CD4-positive, alpha-beta T cell treated with Interleukin-4 for 1 hour (primary cell): Measurements from ENCODE around the gene ZBTB40.

Source experiments
- DNase-seq, 2 donors: peaks; one replicate each; pipeline ENCODE4 v3.0.0-alpha.2; 2020 to 2022

Gene ZBTB40

DNA sequence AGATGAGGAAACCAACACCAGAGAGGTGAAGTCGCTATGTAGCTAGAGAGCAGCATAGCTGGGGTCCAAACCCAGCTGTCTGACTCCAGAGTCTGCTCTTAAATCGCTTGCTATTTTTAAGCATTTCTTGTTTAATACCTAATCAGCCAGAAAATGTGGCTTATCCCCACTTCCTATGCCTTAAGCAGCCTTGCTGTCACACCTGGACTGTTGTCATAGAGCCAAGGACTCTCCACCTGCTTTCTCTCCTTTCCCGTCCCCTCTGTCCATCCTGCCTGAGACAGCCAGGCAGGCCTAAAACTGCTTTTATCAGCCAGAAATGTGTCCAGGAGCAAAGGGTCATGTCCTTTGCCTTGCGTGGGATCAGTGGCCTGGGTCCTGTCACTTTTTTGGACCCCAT, 83.3 kb downstream of the ZBTB40 start:
- no peak for DNase-seq

DNA sequence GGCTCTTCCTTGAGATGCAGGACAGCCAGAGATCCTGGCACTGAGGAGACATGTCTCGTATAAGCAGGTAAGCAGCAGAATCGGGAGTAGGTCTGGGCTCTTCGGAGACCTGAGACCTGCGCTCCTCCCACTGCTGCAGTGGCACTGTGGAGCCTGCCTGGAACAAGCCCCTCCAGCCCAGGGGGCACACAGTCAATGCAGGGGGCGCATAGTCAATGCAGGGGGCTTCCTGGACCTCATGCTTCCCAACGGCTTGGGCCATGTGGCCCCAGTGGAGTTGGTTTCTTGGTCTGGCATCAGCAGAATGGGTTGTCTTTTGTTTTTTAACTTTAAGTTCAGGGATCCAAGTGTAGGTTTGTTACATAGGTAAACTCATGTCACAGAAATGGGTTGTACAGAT, 83.7 kb downstream of the ZBTB40 start:
- no peak for DNase-seq

DNA sequence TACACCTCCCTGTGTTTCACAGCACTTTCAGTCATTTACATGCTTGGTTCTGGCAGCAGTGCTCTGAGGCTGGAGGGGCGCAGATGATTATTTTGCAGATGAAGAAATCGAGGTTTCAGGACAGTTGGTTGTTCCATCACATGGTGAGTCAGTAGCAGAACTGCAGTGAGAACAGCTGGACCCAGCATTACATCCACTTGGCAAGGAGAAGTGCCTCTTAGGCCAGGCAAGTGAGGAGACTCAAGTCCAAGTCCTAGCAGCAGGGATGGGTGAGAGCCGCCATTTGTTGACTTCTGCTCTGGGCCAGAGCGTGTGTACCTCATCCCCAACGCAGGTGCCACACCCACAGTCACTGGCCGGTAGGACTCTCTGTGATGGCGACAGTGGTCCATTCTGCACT, 84.9 kb downstream of the ZBTB40 start:
- no peak for DNase-seq

DNA sequence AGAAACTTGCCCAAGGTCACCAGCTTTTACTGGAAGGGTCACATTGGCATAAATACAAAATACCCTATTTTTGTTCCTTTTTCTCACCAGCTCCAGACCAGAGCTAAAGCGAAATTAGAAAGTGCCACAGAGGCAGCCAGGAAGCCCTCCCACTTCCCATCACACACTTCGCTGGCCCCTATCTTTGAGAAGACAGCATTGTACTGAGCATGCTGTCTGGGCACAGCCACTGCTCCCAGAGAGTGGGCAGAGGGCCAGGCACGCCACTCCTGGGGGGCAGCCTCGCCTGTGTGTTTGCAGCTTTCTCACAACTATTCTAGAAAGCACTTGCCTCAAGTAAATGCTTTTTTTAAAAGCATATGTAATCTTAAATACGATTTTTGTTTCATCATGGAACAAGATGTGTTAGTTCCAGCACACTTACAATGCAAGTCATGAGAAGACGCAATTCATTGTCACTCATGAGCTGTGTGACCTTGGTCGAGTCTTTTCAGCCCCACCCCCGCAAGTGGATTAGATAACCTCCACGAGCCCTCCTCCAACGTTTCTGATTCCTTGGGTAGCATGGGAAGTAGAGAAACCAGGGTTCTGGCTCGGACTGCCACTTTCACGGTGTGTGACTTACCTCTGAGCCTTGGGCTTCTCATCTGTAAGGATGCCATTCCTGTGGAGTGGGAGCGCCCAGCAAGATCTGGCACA, 85.9 kb downstream of the ZBTB40 start:
- no peak for DNase-seq

DNA sequence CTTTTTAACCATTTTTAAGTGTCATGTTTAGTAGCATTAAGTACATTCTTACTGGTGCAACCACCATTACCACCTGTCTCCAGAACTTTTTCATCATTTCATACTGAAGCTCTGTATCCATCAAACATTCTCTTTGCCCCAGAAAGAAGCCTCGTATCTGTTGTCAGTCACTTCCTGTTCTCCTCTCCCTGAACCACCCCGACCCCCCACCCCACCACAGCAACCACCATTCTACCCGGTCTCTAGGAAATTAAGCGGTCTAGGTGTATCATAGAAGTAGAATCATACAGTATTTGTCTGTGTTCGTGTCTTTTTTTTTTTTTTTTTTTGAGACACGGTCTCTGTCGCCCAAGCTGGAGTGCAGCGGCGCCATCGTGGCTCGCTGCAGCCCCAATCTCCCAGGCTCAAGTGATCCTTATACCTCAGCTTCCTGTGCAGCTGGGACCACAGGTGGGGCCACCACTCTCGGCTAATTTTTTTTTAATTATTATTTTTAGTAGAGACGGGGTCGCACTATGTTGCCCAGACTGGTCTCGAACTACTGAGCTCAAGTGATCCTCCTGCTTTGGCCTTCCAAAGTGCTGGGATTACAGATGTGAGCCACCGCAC, 88.0 kb downstream of the ZBTB40 start:
- no peak for DNase-seq

DNA sequence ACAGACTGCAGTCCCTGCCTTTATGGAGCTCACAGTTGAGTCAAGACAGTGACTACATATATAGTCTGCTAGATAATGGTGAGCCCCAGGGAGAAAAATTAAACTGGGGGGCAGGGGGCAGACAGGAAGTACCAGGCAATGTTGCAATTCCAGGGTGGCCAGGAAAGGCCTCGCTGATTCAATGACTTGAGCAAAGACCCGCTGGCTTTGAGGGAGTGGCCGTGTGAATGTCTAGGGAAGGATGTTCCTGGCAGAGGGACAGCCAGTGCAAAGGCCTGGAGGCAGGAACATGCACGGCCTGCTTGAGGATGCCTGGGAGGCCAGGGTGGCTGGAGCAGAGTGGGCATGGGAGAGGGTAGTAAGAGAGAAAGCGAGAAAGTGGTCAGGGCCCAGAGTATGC, 88.7 kb downstream of the ZBTB40 start:
- DNase-seq, result no peak

DNA sequence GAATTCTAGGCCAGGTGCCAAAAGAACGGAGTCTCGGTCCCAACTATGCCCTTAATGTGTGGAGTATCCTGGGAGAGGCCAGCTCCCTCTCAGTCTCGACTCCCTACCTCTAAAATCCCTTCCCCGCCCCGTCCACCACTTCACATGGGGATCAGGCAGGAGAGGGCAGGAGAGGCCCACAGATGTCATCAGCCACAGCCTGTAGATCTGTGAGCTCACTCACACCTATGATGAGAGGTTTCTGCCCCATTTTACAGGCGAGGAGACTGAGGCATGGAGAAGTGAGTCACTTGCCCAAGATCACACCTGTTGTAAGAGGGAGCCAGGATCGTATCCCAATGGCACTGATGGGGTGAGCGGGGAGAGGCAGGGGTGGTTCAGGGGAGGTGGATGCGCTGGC, 91.2 kb downstream of the ZBTB40 start:
- no peak for DNase-seq

DNA sequence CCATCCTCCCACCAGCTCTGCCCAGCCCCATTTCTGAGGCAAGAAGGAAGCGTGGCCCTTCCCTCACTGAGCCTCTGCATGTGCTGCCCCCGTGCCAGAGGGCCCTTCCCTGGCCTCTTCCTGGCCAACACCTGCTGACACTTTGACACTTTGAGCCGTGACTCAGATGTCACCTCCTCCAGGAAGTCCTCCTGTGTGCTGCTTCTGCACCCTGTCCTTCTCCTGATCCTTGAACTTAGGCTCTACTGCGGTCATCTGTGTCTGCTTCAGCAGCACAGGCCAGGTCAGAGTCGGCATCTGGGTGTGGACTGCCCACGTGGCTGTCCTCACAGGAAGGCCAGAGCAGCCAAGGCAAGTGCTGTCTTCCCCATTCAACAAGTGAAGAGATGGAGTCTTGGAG, 92.0 kb downstream of the ZBTB40 start:
- no peak for DNase-seq

DNA sequence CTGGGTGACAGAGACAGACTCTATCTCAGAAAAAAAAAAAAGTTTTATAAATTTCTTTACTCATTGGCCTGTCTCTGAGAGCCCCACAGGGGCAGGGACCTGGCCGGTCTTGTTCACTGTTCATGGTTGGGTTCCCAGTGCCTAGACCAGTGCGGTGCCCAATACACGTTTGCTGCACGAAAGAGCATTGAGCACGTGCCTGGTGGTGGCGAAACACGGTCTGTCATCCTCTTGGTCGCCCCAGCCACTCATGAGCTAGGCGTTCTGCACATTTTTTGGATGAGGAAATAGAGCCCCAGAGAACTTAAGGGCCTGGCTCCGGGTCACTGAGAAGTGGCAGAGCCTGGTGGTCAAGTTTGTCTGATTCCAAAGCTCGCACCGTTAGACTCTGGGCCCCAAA, 93.0 kb downstream of the ZBTB40 start:
- DNase-seq, result no peak

DNA sequence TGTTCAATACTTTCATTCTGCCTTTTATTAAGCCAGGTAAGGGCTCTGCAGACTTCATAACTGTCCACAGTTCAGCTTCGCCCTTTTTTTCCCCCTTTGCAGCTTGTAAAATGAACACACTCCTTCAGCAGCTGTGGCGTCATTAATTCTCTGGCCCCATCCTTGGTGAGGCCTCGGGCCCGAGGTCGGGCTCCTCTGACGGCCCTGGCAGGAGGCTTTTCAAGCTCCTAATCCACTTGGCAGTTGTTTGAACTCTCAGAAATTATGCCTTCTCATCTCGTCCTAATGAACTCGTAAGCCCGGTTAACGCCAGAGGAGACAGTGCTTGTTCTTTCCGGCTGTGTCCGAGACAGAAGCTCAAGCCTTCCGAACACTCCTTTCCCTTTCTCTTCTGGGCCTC, 93.5 kb downstream of the ZBTB40 start:
- no peak for DNase-seq

DNA sequence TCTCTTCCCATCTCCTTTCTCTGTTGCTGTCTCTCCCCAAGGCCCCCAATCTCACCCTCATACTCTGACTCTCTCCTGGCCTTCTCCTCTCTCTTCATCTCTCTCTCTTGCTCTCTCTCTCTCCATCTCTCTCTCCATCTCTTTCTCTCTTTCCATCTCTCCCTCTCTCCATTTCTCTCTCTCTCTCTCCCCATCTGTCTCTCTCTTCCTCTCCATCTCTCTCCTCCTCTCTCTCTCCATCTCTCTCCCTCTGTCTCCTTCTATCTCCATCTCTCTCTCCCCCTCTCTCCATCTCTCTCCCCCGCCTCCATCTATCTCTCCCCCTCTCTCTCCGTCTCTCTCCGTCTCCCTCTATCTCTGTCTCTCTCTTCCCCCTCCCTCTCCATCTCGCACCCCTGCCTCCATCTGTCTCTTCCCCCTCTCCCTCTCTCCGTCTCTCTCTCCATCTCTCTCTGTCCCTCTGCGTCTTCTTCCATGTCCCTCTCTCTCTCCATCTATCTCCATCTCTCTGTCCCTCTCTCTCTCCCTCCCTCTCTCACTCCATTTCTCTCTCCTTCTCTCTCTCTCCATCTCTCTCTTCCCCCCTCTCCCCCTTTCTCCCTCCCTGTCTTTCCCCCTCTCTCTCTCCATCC, 95.7 kb downstream of the ZBTB40 start:
- DNase-seq, result no peak

DNA sequence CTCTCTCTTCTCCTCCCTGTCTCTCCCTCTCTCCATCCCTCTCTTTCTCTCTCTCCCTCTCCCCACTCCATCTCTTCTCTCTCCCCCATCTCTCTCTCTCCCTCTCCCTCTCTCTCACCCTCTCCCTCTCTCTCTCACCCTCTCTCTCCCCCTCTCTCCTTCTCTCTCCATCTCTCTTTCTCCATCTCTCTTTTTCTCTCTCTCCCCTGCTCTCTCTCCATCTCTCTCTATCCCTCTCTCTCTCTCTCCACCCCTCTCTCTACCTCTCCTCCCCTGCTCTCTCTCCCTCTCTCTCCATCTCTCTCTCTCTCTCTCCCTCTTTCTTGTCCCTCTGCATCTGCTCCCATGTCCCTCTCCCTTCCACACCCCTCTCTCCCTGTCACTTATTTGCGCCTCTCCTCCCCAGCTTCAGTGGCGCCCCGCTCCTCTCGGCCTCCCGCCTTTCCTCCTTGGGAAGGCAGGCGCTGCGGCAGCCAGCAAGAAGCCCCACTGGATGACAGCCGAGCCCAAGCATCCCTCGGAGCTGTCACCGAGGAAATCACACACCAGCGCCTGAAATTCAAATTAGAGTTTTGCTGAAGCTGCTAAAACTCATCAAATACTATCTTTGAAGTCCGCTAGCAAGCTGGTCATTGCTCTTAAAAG, 96.3 kb downstream of the ZBTB40 start:
- no peak for DNase-seq

DNA sequence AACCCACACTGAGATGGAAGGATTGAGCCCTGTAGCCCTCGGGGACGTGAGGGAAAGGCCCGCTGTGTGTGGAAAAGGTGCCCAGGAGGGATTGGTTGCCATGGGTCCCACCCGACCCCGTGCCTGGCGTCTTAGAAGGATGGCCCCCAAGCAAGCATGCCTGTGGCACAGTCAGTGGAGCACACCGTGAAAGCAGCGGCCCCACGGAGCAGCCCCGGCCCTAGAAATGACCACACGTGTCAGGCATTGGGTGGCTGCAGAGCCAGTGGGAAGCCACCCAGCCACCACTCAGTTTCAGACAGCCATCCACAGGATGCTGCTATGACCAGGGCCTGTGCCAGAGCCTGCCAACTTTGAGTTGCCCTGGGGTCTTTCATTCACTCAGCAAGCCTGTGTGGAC, 98.4 kb downstream of the ZBTB40 start:
- no peak for DNase-seq

DNA sequence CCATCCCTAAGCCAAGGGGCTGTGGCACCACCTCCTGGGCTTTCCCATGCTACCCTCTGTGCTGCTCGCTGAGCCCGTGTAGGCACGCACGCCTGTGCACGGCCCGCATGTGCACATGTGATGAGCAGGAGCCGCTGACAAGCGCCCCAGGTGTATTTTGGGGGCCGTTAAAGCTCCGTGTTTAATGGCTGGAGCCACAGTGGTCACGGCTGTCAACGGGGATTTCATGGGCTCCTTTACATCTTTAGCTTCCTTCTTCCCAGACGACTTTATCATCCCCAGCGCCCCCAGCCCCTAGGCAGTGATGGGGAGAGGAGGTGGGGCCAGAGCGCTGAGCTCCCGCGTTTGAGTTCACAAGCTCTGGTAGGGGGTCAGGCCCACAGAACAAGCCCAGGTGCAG, 99.9 kb downstream of the ZBTB40 start:
- DNase-seq, result no peak

DNA sequence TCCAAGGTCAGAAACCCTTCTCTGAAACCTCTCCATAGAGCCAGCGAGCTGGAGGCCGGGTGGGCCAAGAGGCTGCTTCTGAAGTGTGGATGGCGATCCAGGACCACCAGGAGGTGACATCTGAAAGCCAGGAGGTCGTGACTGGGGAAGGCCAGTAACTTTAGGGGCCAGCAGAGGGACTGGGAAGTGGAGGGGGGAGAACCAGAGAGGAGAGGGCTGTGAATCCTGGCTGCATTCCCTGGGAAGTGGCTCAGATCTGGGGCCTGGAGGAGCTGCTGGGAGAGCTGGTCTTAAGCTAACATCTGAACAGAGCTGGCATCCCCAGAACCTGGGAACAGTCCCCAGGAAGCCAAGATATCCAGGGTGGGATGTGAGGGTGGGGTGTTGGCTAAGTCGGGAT, 100.4 kb downstream of the ZBTB40 start:
- no peak for DNase-seq

DNA sequence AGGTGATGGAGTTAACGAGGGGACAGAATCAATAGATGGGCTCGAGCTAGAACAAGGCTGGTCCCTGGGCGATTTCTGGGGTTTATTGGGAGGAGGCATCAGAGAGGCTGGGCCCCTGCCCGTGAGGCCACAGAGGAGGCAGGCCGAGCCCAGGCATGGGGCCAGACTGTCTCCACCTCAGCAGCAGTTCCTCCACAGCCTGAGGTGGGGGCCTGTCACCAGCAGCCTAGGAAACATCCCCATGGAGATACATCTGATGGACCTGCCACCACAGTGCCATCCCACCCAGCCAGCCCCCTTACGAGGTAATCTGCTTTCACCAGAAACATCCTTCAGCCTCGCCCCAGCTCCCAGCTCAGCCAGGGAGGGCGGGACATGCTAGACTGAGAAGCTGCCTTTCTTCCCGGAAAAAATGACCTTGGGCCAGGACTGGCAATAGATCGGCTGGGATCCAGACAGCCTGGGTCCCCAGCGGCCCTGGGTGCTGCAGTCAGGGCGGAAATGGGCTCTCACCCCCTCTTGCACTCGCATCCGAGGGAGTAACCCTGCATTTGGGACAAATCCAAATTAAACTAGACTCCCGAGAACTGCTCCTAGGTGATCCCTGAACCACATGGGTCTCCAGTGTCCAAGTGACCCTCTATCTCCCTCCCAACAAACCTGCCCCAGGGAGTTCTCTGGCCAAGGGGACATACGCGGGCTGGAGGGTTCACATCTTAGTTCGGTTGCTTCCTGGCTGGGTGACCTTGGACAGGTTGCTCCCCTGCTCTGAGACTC, 101.6 kb downstream of the ZBTB40 start:
- no peak for DNase-seq

DNA sequence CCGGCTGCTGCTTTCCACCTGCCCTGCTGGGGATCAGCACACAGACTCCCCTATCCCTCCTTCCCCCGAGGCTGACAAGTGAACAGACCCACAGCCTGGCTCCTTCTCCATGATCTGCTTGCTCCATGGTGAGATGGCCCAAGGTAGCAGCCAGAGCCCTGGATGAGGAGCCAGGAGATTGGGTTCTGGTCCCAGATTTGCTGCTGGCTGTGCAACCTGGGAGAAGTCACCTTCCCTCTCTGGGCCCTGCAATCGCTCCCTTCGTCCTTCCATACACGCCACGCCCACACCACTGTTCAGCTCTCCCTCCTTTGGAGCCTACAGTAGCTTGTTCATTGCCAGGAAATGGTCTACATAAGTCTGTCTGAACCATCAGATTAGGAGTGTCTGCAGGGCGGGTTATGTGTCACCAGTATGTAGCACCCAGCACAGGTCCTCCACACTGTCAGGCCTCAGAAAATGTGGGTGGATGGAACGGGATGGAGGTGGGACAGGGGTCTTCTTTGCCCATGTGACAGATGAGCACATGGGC, 102.4 kb downstream of the ZBTB40 start:
- no peak for DNase-seq

DNA sequence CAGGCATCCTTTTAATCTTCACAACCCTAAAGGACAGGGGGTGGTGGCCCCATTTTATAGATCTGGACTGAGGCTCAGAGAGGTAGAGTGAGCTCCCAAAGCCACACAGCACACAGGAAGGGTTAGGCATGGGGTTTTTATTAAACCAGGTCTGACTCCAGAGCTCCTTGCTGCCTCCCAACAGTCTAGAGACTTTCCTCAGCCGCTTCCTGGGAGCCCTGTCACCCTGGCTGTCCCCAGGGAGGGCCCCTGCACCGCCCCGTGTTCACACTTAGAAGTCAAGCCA, 103.7 kb downstream of the ZBTB40 start:
- DNase-seq, result no peak

DNA sequence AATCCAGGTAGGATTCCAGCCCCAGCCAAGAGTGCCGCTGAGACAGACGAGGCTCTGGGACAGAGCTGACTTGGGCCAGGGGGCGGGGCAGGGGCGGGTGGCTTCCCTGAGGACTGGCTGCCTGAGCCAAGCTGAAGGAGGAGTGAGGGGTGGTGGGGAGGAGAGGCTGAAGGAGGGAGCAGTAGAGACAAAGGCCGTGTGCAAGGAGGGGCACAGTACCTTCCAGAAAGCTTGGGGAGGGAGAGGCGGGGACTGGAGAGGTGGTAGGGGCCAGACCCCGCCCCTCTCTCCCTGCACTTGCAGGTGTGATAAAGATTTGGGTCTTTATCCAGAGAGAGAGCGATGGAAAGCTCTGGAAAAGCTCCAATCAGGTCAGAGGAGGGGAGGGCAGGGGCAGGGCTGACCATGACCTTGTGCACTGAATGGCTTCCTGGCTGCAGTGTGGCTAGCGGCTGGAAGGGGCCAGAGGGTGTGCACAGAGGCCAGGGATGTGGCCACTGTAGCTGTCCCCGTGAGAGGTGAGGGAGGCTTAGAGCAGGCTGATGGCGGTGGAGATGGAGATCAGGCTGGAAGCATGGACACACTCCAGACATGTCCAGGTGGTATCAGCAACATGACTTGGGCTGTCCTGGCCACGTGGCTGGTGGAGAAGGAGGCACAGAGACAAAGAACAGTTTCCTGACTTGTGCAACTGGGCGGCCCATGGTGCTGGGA, 104.9 kb downstream of the ZBTB40 start:
- no peak for DNase-seq

DNA sequence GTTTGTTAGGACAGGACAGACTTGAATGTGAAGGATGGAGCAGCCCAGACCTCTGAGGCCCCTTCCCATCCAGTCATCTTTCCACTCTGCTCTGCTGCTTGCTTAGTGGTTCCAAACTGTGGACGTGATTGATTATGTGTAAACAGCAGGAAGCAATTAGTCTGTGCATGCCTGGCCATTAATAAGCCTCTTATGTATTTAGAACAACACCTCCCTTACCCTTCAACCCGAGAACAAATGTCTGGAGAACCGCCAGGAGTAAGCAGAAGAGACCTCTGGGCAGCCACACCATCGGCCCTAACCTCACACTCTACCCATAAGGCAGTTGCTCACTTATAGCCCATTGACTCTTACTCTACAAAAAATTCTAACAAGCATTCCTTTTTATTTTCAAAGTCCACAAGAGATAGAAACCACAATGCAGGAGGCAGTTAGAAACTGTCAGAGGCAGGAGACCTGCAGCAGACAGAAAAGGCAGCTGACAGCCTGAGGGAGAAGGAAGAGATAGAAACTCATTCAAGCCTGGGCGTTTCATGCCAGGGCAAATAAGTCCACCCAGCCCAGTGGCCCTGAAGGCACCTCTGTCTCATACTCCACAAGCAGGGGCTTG, 105.8 kb downstream of the ZBTB40 start:
- no peak for DNase-seq

DNA sequence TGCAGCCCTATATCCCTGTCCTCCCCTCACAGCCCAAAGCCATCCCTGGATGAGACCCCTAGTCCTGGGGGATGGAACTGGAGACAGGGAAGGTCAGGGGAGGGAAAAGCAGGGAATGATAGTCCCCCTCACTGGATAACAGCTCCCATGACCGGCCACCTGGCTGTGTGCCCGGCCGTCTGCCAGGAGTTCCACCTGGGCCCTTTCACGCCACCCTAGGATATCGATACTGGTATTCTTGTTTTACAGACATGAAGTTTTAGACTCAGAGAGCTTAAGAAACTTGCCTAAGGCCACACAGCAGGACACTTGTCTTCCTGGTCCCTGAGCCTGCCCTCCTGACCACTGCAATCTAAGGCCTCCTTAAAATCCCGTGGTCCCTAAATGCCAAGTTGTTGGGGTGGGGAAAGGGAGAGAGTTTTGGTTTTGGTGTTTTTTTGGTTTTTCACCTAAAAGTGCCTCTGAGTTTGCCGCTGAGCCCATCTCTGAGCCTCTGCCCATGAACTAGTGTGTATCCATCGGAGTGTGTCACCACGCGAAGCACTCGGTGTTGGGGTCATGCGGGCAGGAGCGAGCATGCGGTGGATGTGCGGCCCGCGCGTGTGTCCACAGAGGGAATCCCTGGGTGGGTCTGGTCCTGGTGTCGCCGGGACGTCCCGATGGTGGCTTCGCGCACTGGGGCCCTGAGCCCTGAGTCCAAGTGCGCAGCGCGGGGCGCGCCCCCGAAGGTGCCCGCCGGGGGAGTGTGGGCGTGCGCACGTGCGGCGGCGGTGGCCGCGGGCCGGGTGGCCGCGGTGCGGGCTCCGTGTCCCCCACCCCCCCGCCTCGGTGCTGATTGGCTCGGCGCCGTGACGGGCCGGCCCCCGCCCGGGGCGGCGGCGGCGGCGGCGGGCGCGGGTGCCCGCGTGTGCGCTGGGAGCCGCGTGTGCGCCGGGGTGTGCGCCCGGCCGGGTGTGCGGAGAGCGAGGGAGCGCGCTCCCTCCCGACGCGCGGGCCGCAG, 111.2 kb downstream of the ZBTB40 start, which contains the start of gene EPHA8:
Gene EPHA8, plus strand, starts transcription at position 906 of the 1,000 bp plus-strand sequence. CDS start 147 bp downstream, outside the sequence.
- DNase-seq, result no peak
